Epidermal melanocyte (primary cell): ENCODE measurements around the gene TMEM44.
"Not testable (repeated sequence)": the region's sequence is repeated elsewhere in the genome, so short reads cannot be mapped to it uniquely, and the experiment has no call there.

Source experiments
- DNase-seq: peaks from one replicate; pipeline ENCODE4 v3.0.0; 2011; ENCODE audit warnings: low spot score; ENCODE audit not compliant: insufficient read length

The TMEM44 gene

DNA sequence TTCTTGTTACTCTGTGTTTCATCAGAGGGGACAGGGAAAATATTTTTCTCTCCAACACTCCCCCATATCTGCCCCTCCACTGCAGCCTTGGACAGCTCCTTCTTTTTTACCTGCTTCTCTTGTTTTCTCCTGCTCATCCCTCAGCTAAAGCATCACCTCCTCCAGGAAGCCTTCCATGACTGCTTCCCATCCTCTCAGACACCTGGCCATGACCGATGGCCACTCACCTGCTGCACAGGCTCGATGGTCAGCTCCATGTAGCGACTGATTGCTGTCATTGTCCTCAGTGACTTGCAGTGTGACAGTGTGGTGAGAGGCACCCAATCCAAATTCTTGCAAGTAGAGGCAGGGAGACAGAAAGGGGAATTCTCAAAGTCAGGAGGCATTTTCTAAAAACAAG is 22.5 kb downstream of the TMEM44 start:
- DNase-seq, result no peak

DNA sequence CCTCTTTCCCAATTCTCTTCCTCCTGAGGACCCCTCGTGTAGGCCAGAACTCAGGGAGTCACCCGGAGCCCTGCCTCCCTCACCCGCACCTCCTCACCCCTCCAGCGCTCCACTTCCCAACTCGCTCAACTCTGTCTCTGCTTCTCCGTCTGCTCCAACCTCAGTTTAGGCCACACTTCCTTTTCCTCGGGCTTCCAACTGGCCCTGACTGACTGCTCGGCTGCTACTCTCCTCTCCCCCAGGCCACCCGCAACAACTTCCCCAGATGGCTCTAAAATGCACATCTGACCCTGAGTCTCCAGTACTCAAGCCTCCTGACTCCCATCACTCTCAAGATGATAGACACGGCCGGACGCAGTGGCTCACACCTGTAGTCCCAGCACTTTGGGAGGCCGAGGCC is 23.6 kb downstream of the TMEM44 start:
- DNase-seq, result no peak

DNA sequence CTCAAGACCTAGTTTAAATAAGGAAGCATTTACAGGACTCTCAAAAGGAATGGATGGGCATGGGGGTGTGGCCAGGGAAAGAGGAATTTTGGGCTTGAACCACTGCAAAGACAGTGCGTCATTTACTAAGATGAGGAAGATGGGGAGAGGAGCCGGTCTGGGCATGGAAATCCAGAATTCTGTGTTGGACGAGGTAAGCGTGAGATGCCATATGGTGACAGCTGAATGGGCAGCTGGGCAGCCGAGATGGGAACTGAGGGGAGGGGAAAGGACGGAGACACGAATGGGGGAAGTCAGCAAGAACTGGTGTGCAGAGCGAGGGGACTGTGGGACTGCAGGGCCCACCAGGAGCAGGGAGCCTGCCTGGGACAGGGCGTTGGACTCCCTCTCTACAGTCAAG is 24.2 kb downstream of the TMEM44 start:
- DNase-seq, result no peak

DNA sequence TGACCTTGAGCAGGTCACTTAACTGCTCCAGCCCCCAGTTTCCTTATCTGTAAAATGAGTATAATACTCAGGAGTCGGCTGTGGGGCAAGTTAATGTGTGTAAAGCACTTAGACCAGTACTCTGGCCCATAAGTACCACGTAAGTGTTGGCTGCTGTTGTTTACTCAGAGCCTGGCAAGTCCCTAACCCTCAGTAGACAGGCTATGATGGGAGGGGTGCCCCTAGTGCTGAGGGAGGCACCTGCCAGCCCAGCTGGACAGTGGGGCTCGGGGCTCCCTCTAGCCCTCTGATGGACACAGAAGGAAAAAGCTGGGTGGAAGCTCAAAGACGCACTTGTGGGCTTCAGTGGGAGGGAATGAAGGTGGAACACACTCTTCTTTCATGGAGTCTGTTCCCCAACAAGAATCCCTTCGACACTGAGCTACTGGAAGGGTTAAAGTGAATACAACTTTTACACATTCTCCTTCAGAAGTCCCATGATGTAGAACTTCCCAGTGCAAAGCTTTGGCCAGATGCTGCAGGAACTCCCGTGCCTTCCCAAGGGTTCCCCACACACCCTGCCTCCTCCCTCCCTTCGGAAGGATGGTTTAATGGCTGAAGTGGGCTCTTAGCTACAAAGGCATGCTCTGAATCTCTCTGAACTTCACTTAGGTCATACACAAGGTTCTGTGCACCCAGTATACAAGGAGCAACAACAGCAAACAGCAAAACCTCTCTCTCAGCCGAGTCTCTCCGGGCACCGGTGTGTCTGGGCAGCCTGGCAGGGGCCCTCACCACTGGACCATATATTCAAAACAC is 25.4 kb downstream of the TMEM44 start:
- no peak for DNase-seq

DNA sequence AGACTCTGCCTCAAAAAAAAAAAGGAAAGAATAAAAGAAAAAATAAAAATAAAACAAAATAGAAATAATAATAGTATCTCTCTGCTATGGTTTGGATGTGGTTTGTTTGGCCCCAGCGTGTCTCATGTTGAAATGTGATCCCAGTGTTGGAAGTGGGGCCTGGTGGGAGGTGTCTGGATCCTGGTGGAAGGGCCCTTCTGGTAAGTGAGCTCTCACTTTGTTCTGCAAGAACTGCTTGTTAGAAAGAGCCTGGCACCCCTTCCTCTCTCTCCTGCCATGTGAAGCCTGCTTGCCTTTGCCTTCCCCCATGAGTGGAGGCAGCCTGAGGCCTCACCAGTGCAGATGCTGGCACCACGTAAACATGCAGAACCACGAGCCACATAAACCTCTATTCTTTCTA is 26.3 kb downstream of the TMEM44 start:
- no peak for DNase-seq

DNA sequence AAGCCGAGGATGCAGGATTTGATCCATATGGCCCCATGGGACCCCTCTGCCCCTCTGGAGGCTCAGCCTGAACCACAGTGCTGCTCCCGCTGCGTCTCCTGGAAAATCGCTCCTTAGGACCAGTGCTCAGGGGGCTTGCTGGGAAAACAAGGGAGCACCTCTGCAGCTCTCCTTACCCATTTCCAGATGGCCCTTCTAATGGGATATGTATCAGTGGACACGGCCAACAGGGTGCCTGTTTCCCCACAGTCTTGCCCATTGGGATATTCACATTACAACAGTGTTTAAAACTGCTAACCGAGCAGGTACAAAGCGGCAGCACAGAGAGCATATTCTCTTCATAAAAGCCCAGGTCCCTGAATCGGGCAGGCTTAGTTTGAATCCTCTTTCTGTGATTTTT is 27.1 kb downstream of the TMEM44 start:
- no peak for DNase-seq

DNA sequence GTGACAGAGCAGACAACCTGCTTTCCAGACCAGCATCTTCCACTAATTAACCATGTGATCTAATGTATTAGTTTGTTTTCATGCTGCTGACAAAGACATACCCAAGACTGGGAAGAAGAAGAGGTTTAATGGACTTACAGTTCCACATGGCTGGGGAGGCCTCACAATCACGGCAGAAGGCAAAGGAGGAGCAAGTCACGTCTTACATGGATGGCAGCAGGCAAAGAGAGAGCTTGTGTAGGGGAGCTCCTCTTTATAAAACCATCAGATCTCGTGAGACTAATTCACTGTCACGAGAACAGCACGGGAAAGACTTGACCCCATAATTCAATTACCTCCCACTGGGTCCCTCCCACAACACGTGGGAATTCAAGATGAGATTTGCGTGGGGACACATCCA is 27.9 kb downstream of the TMEM44 start:
- DNase-seq, result not testable (repeated sequence)

DNA sequence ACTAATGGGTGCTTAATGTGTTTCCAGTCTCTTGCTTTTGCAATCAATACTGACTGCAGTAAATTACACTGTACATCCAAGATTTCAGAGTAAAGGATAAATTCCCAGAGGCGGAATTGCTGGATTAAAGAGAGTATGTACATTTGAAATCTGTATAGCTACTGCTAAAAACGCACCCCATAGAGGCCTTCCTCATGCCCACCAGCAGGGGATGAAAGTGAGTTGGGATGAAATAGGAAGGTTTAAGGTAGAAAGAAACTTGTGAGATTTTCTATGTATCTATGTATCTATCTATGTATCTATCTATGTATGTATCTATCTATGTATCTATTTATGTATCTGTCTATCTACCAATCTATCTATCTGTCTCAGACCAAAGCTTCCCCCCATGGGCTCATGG is 28.4 kb downstream of the TMEM44 start:
- DNase-seq, result no peak

DNA sequence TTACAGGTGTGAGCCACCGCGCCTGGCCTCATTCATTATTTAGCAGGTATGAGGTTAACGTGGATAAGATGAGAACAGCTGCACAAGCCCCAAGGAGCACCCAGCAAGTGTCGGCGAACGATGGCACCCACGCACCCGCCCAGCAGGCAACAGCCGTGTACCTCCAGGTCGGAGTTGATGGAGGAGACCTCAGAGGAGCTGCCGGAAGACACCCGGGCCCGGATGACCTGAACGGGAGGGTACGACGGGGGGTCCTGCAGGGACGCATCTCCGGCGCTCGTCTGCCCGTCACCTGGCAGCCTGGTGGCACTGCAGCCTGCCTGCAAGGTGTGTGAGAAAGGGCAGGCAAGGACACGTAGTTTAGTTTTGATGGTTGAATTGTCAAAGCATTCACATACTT is 29.1 kb downstream of the TMEM44 start:
- DNase-seq, result no peak

DNA sequence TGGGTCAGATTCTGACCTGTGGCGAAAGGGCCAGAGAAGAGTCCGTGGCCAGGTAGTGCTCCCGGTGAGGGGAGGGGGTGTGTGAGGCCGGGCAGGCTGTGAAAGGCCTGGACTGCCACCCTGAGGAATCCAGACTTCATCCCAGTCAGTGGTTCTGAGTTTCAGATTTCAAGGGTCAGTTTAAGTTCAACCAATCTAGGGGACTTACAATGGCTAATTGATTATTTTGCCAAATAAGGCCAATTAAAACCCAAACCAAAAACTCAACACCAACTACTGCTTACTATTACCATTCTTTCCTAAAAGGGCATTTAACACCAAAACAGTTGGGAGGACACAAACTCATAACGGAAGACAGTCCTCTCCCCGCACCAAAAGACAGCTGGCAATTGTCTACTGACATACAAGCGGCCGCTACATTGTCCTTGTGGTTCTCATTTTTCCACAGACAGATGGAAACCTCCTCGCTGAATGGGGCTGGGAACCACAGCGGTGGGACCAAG is 30.5 kb downstream of the TMEM44 start:
- no peak for DNase-seq

DNA sequence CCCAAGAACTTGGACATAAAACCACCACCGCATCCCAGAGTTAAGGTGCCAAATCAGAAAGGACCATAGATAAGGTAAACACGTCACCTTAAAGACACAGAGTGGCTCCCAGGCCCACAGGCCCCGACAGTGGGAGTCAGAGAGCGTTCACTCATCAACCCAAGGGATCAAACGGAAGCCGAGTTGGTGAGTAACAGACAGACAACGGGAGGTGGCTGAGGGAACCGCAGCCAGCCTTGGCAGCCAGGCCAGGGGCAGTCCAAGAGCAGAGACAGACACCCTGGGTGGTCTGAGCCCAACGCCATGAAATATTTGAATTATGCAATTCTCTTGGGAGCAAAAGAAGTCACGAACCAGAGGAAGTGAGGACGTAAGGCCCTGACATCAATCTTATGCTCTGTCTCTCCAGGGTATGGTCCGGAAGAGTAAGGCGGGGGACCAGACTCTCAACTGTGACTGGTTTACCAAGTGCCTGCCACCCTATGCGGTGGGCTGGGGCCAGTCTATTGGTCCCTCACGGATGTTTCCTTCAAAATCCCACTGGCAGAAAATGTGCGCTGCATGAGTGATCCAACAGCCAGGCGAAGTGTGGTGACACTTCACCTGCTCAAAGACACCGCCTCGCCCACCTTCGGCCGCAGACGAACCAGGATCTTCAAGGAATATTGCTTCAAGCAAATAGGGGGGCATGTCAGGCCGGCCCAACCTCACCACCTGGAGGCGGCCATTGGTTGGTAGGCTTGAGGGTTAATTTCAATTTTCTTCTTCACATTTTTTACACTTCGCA is 34.3 kb downstream of the TMEM44 start:
- no peak for DNase-seq

DNA sequence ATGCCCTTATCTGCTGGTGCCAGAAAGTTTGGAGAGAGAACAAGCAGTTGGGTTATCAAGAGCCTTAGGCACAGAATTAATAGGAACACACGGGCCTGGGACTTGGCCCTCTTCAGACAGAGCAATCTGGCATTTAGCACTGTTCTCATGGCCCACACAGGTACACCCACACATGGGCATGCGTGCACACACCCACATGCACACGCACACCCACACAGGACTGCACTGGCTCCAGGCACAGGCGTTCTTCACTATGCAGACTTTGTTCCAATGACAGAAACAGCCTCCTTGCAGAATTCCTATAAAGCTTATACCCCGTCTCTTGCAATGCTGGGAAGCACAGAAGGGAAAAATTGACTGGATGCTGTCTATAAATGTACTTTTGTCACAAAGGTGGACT is 36.3 kb downstream of the TMEM44 start:
- DNase-seq, result no peak

DNA sequence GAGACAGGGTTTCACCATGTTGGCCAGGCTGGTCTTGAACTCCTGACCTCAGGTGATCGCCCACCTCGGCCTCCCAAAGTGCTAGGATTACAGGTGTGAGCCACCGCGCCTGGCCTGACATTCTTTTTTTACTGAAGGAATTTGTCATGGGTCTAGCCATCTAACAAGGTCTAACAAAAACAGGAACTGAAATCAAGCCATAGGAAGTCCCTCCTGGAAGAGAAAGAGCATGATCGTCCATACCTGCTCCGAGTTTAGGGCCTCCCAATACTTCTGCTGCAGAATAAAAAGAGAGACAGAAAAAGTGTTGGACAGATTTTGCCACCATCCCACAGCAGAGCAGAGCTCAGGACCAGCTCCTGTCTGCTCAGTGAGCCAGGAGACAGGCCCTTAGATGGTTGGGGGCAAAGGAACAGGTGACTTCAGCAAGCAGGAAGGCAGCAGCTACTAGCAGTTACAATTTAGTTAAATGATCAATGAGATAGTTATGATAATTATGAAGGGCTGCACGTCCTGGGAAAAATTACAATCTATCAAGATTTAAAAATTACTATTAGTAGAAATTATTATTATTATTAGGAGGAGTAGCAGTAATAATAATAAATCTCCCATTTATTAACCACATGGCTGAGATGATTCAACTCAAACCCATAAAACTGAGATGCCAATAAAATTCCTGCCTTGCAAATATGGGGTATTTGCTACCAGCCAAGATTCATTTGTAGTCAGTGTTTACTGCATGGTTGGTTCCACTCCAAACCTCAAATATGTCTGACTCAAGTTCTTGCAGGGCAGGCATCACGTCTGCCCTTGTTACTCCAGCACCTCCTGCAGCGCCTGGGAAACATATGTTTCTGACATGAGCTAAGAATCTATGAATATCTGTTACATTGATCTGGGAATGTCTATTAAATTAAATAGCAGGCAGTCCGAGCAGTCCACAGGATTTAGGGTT is 40.1 kb downstream of the TMEM44 start:
- DNase-seq, result peak; percentile 95

DNA sequence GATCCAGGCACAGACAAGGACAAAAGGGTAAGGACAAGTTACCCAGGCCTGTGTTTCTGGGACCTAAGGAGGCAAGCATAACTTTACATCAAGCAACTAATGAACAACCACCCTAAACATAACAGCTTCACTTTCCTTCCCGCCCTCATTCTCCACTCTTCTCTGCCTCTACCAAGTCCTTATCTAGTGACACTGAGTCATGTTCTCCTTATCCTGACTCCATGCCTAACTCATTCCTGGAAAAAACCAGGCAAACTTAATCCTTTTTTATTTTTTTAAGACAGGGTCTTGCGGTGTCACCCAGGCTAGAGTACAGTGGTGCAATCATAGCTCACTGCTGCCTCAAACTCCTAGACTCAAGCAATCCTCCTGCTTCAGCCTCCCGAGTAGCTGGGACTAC is 44.5 kb downstream of the TMEM44 start:
- no peak for DNase-seq

DNA sequence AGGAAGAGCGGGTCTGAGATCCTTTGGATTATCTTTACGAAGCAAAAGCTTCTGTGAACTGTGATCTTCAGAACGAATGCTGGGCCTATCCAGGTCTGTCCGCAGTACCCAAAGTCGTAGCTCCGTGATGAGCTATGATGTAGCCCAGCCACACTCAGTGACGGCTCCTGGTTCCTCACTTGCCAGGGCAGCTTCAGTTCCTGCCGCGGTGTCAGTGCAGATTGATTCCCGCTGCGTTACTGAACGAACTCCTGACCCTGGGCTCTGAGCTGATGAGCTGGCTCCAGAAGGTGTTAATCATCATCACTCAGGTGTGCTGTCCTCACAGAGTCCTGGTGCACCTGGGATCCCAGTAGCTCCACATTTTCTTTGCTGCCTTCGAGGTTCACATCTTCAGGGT is 45.0 kb downstream of the TMEM44 start:
- DNase-seq, result no peak

DNA sequence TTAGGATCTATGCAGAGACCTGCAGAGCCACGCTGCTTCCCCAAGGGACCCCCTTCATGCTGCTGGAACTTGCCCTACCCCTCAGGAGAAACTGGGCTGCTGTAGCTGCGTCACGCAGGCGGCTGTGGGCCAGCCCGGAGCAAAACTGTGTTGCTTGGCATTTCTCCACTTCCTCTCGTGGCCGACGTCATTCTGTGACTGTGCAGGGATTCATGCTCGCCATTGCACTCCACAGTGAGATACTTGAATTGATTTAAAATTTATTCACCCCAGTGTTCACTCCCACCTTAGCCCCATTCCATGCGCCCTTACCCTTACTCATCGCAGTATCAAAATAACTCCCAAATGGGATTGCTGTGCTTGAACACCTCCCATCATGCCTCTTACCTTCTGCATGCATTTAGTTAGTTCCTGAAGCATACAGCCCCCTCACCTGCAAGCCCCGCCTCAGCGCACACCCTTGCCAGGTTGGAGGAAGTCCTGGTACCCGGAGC is 45.7 kb downstream of the TMEM44 start:
- no peak for DNase-seq

DNA sequence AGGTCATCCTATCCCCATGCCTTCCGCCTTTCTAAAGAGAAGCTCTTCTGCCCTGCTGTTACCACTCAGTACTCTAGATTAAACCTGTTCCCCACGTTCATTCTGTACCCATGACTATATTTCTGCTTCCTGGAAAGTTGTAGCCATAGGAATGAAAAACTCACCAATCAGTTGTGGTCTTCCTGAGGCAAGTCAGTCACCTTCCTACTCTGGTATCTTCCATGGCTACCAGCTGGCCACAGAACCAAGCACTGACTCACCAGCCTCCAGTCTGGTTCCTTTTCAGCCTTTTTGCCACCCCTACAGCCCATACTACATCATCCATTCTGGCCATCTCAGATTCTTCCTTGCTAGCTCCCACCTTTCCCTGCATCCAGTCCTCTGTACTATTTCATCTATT is 46.4 kb downstream of the TMEM44 start:
- DNase-seq, result no peak

DNA sequence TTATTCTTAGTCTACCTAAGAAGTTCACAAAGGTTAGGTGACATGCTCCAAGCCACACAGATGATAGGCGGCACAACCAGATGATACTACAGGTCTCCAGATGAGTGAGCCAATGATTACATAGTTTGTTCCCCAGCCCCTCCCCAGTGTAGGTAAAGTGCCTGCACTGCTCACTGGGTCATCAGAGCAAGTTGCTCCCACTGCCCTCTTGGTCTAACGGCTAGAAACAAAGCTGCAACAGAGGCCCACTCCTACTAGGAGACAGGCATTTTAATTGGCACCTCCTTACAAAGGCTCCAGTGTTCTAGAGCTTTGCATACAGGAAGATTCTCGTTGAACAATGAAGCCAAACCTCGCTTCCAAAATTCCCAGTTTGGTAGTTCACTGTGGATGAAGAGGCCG is 47.3 kb downstream of the TMEM44 start:
- no peak for DNase-seq

DNA sequence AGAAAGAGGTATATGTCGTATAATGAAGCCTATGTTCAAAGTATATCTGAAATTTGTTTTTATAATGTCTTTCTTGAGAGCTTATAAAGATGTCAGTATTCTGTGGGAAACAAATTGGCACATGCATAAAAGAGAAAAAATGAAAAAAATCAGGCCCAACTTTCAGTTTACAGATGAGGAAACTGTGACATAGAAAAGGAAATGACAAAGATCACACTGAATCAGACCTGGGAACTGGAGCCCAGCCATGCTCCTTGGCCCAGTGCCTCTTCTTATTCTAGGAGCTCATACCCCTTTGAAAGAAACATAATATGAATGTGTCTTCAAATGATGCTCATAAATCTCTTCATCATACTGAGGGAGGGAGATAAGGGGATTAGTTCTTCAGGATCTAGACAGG is 48.4 kb downstream of the TMEM44 start:
- no peak for DNase-seq

DNA sequence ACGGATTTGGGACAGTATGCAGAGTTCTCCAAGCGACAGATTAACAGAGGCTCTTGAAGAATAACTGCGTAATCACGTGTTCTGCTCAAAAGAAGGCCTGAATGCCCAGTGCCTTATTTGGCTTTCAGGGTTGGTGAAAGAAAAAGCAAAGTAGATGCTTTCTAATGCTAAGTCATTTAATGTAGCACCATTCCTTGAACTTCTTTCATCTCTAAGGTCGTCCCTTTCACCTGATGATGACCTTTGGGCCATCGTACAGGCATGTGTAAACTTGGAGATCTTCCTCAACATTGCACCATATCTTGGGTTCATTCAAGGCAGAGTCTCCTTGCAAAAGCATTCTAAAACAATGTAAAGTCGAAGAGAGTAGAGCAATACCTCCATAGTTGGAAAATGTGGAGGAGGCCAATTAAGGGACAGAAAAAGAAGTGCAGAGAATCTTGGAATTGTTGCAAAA is 48.9 kb downstream of the TMEM44 start:
- no peak for DNase-seq

DNA sequence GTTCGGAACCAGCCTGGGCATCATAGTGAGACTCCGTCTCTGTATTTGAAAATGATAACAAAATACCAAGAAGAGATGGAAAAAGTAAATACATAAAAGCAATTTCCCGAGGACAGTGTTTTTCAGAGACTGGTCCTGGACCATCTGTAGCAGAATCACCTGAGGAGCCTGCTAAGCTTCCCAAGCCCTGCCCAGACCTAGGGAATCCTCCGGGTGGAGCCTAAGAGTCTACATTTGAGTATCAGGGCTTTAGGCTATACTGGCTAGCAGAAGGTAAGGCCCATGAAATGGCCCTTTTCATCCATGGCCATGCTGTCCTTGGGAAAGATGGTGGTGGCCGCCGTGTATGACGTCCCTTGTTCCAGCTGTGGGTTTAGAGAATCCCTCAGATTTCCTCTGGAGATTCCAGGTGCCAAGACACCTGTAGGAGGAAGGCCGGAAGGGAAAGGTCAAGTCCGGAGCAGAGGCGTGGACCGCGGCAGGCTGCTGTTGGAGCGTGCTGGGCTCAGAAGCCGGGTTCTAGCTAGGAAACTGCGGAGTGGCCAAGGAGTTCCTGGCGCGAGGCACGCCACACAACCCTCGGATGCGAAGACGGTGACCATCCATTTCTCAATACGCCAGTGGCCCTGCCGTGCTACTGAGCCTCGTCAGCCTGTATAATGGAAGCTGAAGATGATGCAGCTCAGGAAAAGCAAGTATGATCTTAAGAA is 50.9 kb downstream of the TMEM44 start:
- DNase-seq, result no peak
